ENCODE measurements around the gene C10orf105. TPM values are rescaled to one million over a fixed set of nuclear protein-coding genes. Genes with fewer than 3 reads are reported as not detected.

C10orf105 gene
- polyA plus RNA-seq, 5 donors = 0.25 to 0.51 (median 0.42) TPM

- DNase-seq = no peak
These were observed 18.7 kb downstream of the C10orf105 start for GRCh38 chr10:71700731-71701368.

- no peak for DNase-seq
These were observed 20.8 kb downstream of the C10orf105 start for GRCh38 chr10:71698737-71699136.

- no peak for DNase-seq
These were observed 21.5 kb downstream of the C10orf105 start for GRCh38 chr10:71697938-71698709.

GRCh38 chr10:71696628-71697326 lies 22.8 kb downstream of the C10orf105 start:
- no peak for DNase-seq

- no peak for DNase-seq
These were observed 23.8 kb downstream of the C10orf105 start for GRCh38 chr10:71695502-71696476.

GRCh38 chr10:71694567-71694968 lies 25.0 kb downstream of the C10orf105 start:
- DNase-seq = no peak

- DNase-seq = no peak
These were observed 25.5 kb downstream of the C10orf105 start for GRCh38 chr10:71694039-71694501.

- no peak for DNase-seq
These were observed 26.2 kb downstream of the C10orf105 start for GRCh38 chr10:71693377-71693776.

GRCh38 chr10:71692598-71693306 lies 26.8 kb downstream of the C10orf105 start:
- DNase-seq = no peak

- no peak for DNase-seq
These were observed 28.2 kb downstream of the C10orf105 start for GRCh38 chr10:71691405-71691804.

GRCh38 chr10:71690094-71690720 lies 29.4 kb downstream of the C10orf105 start:
- no peak for DNase-seq

- no peak for DNase-seq
These were observed 31.3 kb downstream of the C10orf105 start for GRCh38 chr10:71688256-71688655.

- no peak for DNase-seq
These were observed 32.1 kb downstream of the C10orf105 start for GRCh38 chr10:71687480-71687879.

GRCh38 chr10:71687077-71687476 lies 32.5 kb downstream of the C10orf105 start:
- DNase-seq = no peak

GRCh38 chr10:71685554-71686232 lies 33.9 kb downstream of the C10orf105 start:
- DNase-seq = no peak

GRCh38 chr10:71684356-71685173 lies 35.0 kb downstream of the C10orf105 start:
- DNase-seq = no peak

GRCh38 chr10:71683301-71683700 lies 36.3 kb downstream of the C10orf105 start:
- no peak for DNase-seq

- DNase-seq = no peak
These were observed 37.6 kb downstream of the C10orf105 start for GRCh38 chr10:71681977-71682376.

- DNase-seq = no peak
These were observed 40.2 kb downstream of the C10orf105 start for GRCh38 chr10:71679425-71679824.
